Neural cell (in vitro differentiated cells): ENCODE data around the gene KCNJ5. TPM values are rescaled to one million over a fixed set of nuclear protein-coding genes. Genes with fewer than 3 reads are reported as not detected.

ENCODE experiments used
- H2AFZ ChIP-seq: fragments of 200-600, 300-800 bp; sonication (generic), shearing (Covaris generic); 2 replicates; pipeline ENCODE4 v1.6.0; 2014; ENCODE audit warnings: low read depth, mild to moderate bottlenecking, antibody characterized with exemption, low read length, moderate library complexity
- H3F3A ChIP-seq: fragments of 200-600 bp; shearing (Covaris generic); 2 replicates; pipeline ENCODE4 v1.6.1; 2016; ENCODE audit warnings: mild to moderate bottlenecking, moderate library complexity, mixed read lengths, antibody characterized with exemption, low read length; ENCODE audit not compliant: insufficient read depth, poor library complexity, severe bottlenecking
- H3K27ac ChIP-seq: fragments of 200-600, 300-800 bp; sonication (generic), shearing (Covaris generic); 2 replicates; pipeline ENCODE4 v1.5.1; 2014; ENCODE audit warnings: mild to moderate bottlenecking, low read length, moderate library complexity
- H3K27me3 ChIP-seq: fragments of 300-800, 200-600 bp; sonication (generic), shearing (Covaris generic); 2 replicates; pipeline ENCODE4 v1.6.0; 2014; ENCODE audit warnings: mild to moderate bottlenecking, low read depth, low read length, moderate library complexity; ENCODE audit not compliant: insufficient read depth
- H3K36me3 ChIP-seq: fragments of 300-800, 200-600 bp; sonication (generic), shearing (Covaris generic); 2 replicates; pipeline ENCODE4 v1.5.1; 2014; ENCODE audit warnings: mild to moderate bottlenecking, antibody characterized with exemption, low read length, moderate library complexity; ENCODE audit not compliant: insufficient read depth
- H3K4me2 ChIP-seq: fragments of 300-800, 200-600 bp; sonication (generic), shearing (Covaris generic); 2 replicates; pipeline ENCODE4 v1.6.0; 2014; ENCODE audit warnings: mild to moderate bottlenecking, low read length
- H3K4me3 ChIP-seq: fragments of 300-800, 200-600 bp; sonication (generic), shearing (Covaris generic); 2 replicates; pipeline ENCODE4 v1.5.1; 2014; ENCODE audit warnings: mild to moderate bottlenecking, low read length, moderate library complexity
- H3K79me2 ChIP-seq: fragments of 200-600 bp; shearing (Covaris generic); replicated peaks from 2 replicates; pipeline ENCODE4 v1.6.0; 2014; ENCODE audit warnings: mild to moderate bottlenecking, low read length, moderate library complexity; ENCODE audit not compliant: insufficient read depth
- H3K9ac ChIP-seq: fragments of 300-800, 200-600 bp; sonication (generic), shearing (Covaris generic); 2 replicates; pipeline ENCODE4 v1.6.1; 2016; ENCODE audit warnings: mild to moderate bottlenecking, low read length, mixed read lengths
- H3K9me2 ChIP-seq: fragments of 200-600 bp; shearing (Covaris generic); 2 replicates; pipeline ENCODE4 v1.6.1; 2016; ENCODE audit warnings: mild to moderate bottlenecking, low read length, mixed read lengths; ENCODE audit not compliant: insufficient read depth
- H3K9me3 ChIP-seq: fragments of 200-600, 300-800 bp; sonication (generic), shearing (Covaris generic); 2 replicates; pipeline ENCODE4 v1.6.1; 2016; ENCODE audit warnings: mild to moderate bottlenecking, mixed run types, low read length, moderate library complexity, mixed read lengths
- H4K20me1 ChIP-seq: fragments of 200-600 bp; shearing (Covaris generic); 2 replicates; pipeline ENCODE4 v1.6.1; 2016; ENCODE audit warnings: mild to moderate bottlenecking, mixed run types; ENCODE audit not compliant: insufficient read depth
- EP300 ChIP-seq: fragments of 450-650 bp; conservative IDR thresholded peaks from 2 replicates; pipeline ENCODE4 v1.6.1; 2014; ENCODE audit warnings: antibody characterized with exemption, mild to moderate bottlenecking, moderate library complexity; ENCODE audit not compliant: poor library complexity, severe bottlenecking
- EZH2 ChIP-seq: fragments of 200-600, 300-800 bp; shearing (Covaris generic), sonication (generic); IDR thresholded peaks from 2 replicates; pipeline ENCODE4 v1.6.1; 2014; ENCODE audit warnings: antibody characterized with exemption, low read length, borderline replicate concordance, mild to moderate bottlenecking; ENCODE audit not compliant: insufficient read depth, poor library complexity, severe bottlenecking
- MXI1 ChIP-seq: fragments of 450-650 bp; conservative IDR thresholded peaks from 2 replicates; pipeline ENCODE4 v1.6.1; 2014; ENCODE audit warnings: antibody characterized with exemption, mild to moderate bottlenecking; ENCODE audit not compliant: poor library complexity, severe bottlenecking
- POLR2AphosphoS5 ChIP-seq: IDR thresholded peaks from 2 replicates; pipeline ENCODE4 v1.6.1; 2012
- RAD21 ChIP-seq: fragments of 450-650 bp; conservative IDR thresholded peaks from 2 replicates; pipeline ENCODE4 v1.6.1; 2014; ENCODE audit warnings: antibody characterized with exemption, mild to moderate bottlenecking, moderate library complexity
- SMC3 ChIP-seq: fragments of 450-650 bp; conservative IDR thresholded peaks from 2 replicates; pipeline ENCODE4 v1.6.1; 2014; ENCODE audit warnings: antibody characterized with exemption, mild to moderate bottlenecking, moderate library complexity; ENCODE audit not compliant: poor library complexity
- TAF1 ChIP-seq: IDR thresholded peaks from 2 replicates; pipeline ENCODE4 v1.6.1; 2012; ENCODE audit warnings: low read depth
- polyA plus RNA-seq: library from polyadenylated mRNA; depleted of rRNA; stranded (reverse); fragments of >200 nt; gene quantifications from 2 replicates; pipeline ENCODE4 v1.2.3, GENCODE V29; 2014
- TF ChIP-seq, protein P1 (sequence below): fragments of 450-650 bp; IDR thresholded peaks from 2 replicates; pipeline ENCODE4 v1.5.1; 2014; ENCODE audit warnings: antibody characterized with exemption, mild to moderate bottlenecking, moderate library complexity; ENCODE audit not compliant: poor library complexity, severe bottlenecking
- TF ChIP-seq, protein P2 (sequence below): IDR thresholded peaks from 2 replicates; pipeline ENCODE4 v1.6.1; 2012; ENCODE audit warnings: borderline replicate concordance

The KCNJ5 gene
- polyA plus RNA-seq, 1 donor from 2014 or later = 1.1 TPM

DNA sequence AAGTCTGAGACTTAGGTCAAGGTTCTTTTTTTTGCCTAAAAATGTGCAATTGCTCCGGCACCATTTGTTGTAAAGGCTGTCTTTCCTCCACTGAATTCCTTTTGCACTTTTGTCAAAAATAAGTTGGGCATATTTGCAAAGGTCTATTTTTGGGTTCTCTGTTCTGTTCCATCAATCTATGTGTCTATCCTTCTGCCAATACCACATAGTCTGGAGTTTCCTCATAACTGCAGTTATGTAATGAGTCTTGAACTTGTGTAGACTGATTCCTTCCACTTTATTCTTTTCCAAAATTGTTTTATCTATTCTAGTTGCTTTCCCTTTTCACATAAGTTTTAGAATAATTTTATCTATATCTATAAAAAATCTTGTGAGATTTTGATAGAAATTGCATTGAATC, 6.7 kb downstream of the KCNJ5 start (continued):
- TF ChIP-seq, protein P1, sequence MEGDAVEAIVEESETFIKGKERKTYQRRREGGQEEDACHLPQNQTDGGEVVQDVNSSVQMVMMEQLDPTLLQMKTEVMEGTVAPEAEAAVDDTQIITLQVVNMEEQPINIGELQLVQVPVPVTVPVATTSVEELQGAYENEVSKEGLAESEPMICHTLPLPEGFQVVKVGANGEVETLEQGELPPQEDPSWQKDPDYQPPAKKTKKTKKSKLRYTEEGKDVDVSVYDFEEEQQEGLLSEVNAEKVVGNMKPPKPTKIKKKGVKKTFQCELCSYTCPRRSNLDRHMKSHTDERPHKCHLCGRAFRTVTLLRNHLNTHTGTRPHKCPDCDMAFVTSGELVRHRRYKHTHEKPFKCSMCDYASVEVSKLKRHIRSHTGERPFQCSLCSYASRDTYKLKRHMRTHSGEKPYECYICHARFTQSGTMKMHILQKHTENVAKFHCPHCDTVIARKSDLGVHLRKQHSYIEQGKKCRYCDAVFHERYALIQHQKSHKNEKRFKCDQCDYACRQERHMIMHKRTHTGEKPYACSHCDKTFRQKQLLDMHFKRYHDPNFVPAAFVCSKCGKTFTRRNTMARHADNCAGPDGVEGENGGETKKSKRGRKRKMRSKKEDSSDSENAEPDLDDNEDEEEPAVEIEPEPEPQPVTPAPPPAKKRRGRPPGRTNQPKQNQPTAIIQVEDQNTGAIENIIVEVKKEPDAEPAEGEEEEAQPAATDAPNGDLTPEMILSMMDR = no peak
- TF ChIP-seq MXI1 = no peak

DNA sequence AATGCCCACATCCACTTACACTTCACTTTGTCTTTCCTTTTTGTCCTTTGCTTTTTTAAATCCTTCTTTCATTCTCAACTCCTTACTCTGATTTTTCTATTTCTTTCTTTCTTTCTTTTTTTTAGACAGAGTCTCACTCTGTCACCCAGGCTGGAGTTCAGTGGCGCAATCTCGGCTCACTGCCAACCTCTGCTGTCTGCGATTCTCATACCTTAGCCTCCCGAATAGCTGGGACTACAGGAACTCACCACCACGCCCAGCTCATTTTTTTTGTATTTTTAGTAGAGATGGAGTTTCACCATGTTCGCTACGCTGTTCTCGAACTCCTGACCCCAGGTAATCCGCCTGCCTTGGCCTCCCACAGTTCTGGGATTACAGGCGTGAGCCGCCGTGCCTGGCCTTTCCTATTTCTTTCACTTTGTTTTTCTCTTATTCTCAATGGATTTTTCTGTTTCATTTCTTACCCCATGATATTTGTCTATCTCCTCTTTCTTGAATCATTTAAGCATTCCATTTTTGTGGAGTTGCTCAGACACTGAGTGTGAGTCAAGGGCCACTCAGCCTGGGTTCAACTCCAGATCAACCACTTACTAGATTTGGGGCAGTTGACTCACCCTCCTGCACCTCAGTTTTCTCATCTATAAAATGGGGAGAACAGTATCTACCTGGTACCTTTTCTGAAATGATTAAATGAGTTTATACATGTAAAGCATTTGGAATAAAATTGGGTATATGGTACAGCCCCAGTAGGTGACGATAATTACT, 7.6 kb downstream of the KCNJ5 start:
- H3K36me3 ChIP-seq = no peaks in the 10 kb centered on the region
- H3K4me2 ChIP-seq = no peak overlapping the region
- H3K27ac ChIP-seq = no peak overlapping the region
- peaks cover 44% of the 10 kb centered on the region for H3K27me3 ChIP-seq
- TF ChIP-seq SMC3 (no peak), EP300 (no peak), TAF1 (no peak), POLR2AphosphoS5 (no peak), MXI1 (no peak), RAD21 (no peak), EZH2 (no peak)
- TF ChIP-seq, protein P1 = no peak
- TF ChIP-seq, protein P2, sequence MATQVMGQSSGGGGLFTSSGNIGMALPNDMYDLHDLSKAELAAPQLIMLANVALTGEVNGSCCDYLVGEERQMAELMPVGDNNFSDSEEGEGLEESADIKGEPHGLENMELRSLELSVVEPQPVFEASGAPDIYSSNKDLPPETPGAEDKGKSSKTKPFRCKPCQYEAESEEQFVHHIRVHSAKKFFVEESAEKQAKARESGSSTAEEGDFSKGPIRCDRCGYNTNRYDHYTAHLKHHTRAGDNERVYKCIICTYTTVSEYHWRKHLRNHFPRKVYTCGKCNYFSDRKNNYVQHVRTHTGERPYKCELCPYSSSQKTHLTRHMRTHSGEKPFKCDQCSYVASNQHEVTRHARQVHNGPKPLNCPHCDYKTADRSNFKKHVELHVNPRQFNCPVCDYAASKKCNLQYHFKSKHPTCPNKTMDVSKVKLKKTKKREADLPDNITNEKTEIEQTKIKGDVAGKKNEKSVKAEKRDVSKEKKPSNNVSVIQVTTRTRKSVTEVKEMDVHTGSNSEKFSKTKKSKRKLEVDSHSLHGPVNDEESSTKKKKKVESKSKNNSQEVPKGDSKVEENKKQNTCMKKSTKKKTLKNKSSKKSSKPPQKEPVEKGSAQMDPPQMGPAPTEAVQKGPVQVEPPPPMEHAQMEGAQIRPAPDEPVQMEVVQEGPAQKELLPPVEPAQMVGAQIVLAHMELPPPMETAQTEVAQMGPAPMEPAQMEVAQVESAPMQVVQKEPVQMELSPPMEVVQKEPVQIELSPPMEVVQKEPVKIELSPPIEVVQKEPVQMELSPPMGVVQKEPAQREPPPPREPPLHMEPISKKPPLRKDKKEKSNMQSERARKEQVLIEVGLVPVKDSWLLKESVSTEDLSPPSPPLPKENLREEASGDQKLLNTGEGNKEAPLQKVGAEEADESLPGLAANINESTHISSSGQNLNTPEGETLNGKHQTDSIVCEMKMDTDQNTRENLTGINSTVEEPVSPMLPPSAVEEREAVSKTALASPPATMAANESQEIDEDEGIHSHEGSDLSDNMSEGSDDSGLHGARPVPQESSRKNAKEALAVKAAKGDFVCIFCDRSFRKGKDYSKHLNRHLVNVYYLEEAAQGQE = no peak
- no peaks in the 10 kb centered on the region for H4K20me1 ChIP-seq
- no peak overlapping the region for H3K4me3 ChIP-seq
- H3K79me2 ChIP-seq = no peaks in the 10 kb centered on the region
- no peaks in the 10 kb centered on the region for H3K9me2 ChIP-seq
- no peak overlapping the region for H3K9ac ChIP-seq
- no peaks in the 10 kb centered on the region for H3K9me3 ChIP-seq
- H2AFZ ChIP-seq = no peak overlapping the region
- H3F3A ChIP-seq = no peaks in the 10 kb centered on the region
